Measurements from ENCODE around the gene KRI1. TPM values are rescaled to one million over a fixed set of nuclear protein-coding genes. Genes with fewer than 3 reads are reported as not detected.

KRI1 gene
- total RNA-seq, 3 donors from 2014 or later = 16.4 to 23.6 (median 17.6) TPM

GRCh38 chr19:10567656-10568055 is 1.8 kb upstream of the KRI1 start:
- peak overlapping the region; percentile 78 to 98 (median 87) for H3K4me3 ChIP-seq
- intact Hi-C loops (cut with DNase I; ENCODE audit: low total_unique reads) = no loop called here
- peak overlapping the region in 1 of 2 donors; percentile 77 for H3K27ac ChIP-seq
- no peaks in the 10 kb centered on the region for H3K9me3 ChIP-seq
- TF ChIP-seq POLR2AphosphoS5 (IDR thresholded peaks at IDR 0.05) = no peak
- TF ChIP-seq, protein P1, sequence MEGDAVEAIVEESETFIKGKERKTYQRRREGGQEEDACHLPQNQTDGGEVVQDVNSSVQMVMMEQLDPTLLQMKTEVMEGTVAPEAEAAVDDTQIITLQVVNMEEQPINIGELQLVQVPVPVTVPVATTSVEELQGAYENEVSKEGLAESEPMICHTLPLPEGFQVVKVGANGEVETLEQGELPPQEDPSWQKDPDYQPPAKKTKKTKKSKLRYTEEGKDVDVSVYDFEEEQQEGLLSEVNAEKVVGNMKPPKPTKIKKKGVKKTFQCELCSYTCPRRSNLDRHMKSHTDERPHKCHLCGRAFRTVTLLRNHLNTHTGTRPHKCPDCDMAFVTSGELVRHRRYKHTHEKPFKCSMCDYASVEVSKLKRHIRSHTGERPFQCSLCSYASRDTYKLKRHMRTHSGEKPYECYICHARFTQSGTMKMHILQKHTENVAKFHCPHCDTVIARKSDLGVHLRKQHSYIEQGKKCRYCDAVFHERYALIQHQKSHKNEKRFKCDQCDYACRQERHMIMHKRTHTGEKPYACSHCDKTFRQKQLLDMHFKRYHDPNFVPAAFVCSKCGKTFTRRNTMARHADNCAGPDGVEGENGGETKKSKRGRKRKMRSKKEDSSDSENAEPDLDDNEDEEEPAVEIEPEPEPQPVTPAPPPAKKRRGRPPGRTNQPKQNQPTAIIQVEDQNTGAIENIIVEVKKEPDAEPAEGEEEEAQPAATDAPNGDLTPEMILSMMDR (IDR thresholded peaks at IDR 0.05) = no peak
- no peak for TF ChIP-seq POLR2A (IDR thresholded peaks at IDR 0.05)
- no peak for DNase-seq (ENCODE audit: low spot score in 2 of 2)
- H3K27me3 ChIP-seq = no peaks in the 10 kb centered on the region
- no peaks in the 10 kb centered on the region for H3K36me3 ChIP-seq
- peaks cover 0 to 12% of the 10 kb centered on the region in 2 donors for H3K4me1 ChIP-seq

- DNase-seq (ENCODE audit: low spot score in 2 of 2) = no peak
- peak overlapping the region; percentile 80 to 89 for H3K27ac ChIP-seq
- H3K27me3 ChIP-seq = no peaks in the 10 kb centered on the region
- no peak for TF ChIP-seq POLR2AphosphoS5 (IDR thresholded peaks at IDR 0.05)
- TF ChIP-seq, protein P1 (IDR thresholded peaks at IDR 0.05) = no peak
- no peak for TF ChIP-seq POLR2A (IDR thresholded peaks at IDR 0.05)
- no peaks in the 10 kb centered on the region for H3K36me3 ChIP-seq
- H3K9me3 ChIP-seq = no peaks in the 10 kb centered on the region
- peak overlapping the region; percentile 87 to 91 (median 90) for H3K4me3 ChIP-seq
- intact Hi-C loops (cut with DNase I; ENCODE audit: low total_unique reads) = loop anchor here (1.0 kb wide), 1 partner anchor 32 kb away; no protein-coding TSS in a partner anchor
- H3K4me1 ChIP-seq = peaks cover 0 to 12% of the 10 kb centered on the region in 2 donors
Measured at GRCh38 chr19:10566658-10567410, 1.0 kb upstream of the KRI1 start.

GRCh38 chr19:10566408-10566657 is 523 bp upstream of the KRI1 start:
- Histone ChIP-seq H3K36me3 (no peaks in the 10 kb centered on the region), H3K4me1 (peaks cover 0 to 12% of the 10 kb centered on the region in 2 donors), H3K9me3 (no peaks in the 10 kb centered on the region), H3K27me3 (no peaks in the 10 kb centered on the region), H3K4me3 (peak overlapping the region; percentile 87 to 91 (median 90)), H3K27ac (peak overlapping the region; percentile 80 to 89)
- TF ChIP-seq, protein P1 (IDR thresholded peaks at IDR 0.05) = no peak
- TF ChIP-seq POLR2A (IDR thresholded peaks at IDR 0.05) = no peak
- TF ChIP-seq POLR2AphosphoS5 (IDR thresholded peaks at IDR 0.05) = no peak
- DNase-seq (ENCODE audit: low spot score in 2 of 2) = no peak
- intact Hi-C loops (cut with DNase I; ENCODE audit: low total_unique reads) = loop anchor here (1.0 kb wide), 1 partner anchor 31 kb away; no protein-coding TSS in a partner anchor

DNA sequence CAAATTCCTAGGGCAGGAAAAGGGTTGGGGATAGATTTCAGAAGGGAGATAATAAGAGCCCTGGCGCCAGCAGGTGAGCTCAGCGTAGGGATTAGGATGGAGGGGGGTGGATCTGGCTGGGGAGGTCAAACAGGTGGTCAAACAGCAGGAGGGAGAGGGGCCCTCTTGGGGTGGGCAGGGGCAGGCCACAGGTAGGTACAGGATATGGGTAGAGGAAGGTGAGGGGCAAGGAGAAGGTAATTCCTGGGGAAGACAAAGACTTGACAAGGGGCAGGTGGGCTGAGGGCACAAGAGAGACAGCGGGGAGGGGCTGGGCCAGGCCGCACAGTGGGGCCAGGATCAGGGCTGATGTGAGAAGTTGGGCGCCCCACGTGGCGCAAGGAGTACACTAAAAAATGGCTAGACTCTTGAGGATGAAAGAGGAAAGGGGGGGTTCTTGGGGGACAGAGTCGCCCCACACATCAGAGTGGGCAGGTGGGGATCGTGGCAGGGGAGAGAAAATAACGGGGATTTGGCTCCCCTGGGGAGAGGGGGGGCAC is 713 bp downstream of the KRI1 start:
- peaks cover 0 to 12% of the 10 kb centered on the region in 2 donors for H3K4me1 ChIP-seq
- intact Hi-C loops (cut with DNase I; ENCODE audit: low total_unique reads) = no loop called here
- no peaks in the 10 kb centered on the region for H3K9me3 ChIP-seq
- no peaks in the 10 kb centered on the region for H3K27me3 ChIP-seq
- H3K27ac ChIP-seq = peak overlapping the region; percentile 80 to 89
- DNase-seq (ENCODE audit: low spot score in 2 of 2) = peak in 1 of 2 donors; percentile 32
- TF ChIP-seq POLR2AphosphoS5 (IDR thresholded peaks at IDR 0.05) (no peak), POLR2A (IDR thresholded peaks at IDR 0.05) (no peak)
- TF ChIP-seq, protein P1 (IDR thresholded peaks at IDR 0.05) = peak in 1 of 3 donors; percentile 14
- H3K4me3 ChIP-seq = peak overlapping the region; percentile 87 to 91 (median 90)
- H3K36me3 ChIP-seq = no peaks in the 10 kb centered on the region

GRCh38 chr19:10562609-10563008 is 3.2 kb downstream of the KRI1 start:
- Histone ChIP-seq H3K4me1 (peaks cover 0 to 12% of the 10 kb centered on the region in 2 donors), H3K27me3 (no peaks in the 10 kb centered on the region), H3K9me3 (no peaks in the 10 kb centered on the region), H3K4me3 (no peak overlapping the region), H3K36me3 (no peaks in the 10 kb centered on the region), H3K27ac (no peak overlapping the region)
- no peak for DNase-seq (ENCODE audit: low spot score in 2 of 2)
- TF ChIP-seq, protein P1 (IDR thresholded peaks at IDR 0.05) = no peak
- TF ChIP-seq POLR2AphosphoS5 (IDR thresholded peaks at IDR 0.05) = no peak
- no peak for TF ChIP-seq POLR2A (IDR thresholded peaks at IDR 0.05)
- intact Hi-C loops (cut with DNase I; ENCODE audit: low total_unique reads) = no loop called here

All from breast epithelium (tissue), 4 donors.